ENCODE data around the gene USP30. TPM values are rescaled to one million over a fixed set of nuclear protein-coding genes. Genes with fewer than 3 reads are reported as not detected.
A peak's percentile ranks its signal among the peaks of the same experiment; 100 is the strongest.

The USP30 gene
- total and polyA plus RNA-seq, 9 of the 15 experiments (the other 6 are each of a cell fraction or from before 2014, with no cell fraction given), result 1.4 to 15.2 (median 7.0) TPM

GRCh38 chr12:109054520-109054919, 2.1 kb downstream of the USP30 start (continued):
- TF ChIP-seq, protein P1, sequence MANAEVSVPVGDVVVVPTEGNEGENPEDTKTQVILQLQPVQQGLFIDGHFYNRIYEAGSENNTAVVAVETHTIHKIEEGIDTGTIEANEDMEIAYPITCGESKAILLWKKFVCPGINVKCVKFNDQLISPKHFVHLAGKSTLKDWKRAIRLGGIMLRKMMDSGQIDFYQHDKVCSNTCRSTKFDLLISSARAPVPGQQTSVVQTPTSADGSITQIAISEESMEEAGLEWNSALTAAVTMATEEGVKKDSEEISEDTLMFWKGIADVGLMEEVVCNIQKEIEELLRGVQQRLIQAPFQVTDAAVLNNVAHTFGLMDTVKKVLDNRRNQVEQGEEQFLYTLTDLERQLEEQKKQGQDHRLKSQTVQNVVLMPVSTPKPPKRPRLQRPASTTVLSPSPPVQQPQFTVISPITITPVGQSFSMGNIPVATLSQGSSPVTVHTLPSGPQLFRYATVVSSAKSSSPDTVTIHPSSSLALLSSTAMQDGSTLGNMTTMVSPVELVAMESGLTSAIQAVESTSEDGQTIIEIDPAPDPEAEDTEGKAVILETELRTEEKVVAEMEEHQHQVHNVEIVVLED (CRISPR knock-in tag; IDR thresholded peaks at IDR 0.05), result no peak
- TF ChIP-seq, protein P2, sequence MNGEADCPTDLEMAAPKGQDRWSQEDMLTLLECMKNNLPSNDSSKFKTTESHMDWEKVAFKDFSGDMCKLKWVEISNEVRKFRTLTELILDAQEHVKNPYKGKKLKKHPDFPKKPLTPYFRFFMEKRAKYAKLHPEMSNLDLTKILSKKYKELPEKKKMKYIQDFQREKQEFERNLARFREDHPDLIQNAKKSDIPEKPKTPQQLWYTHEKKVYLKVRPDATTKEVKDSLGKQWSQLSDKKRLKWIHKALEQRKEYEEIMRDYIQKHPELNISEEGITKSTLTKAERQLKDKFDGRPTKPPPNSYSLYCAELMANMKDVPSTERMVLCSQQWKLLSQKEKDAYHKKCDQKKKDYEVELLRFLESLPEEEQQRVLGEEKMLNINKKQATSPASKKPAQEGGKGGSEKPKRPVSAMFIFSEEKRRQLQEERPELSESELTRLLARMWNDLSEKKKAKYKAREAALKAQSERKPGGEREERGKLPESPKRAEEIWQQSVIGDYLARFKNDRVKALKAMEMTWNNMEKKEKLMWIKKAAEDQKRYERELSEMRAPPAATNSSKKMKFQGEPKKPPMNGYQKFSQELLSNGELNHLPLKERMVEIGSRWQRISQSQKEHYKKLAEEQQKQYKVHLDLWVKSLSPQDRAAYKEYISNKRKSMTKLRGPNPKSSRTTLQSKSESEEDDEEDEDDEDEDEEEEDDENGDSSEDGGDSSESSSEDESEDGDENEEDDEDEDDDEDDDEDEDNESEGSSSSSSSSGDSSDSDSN (IDR thresholded peaks at IDR 0.05; ENCODE audit: borderline replicate concordance in 1 of 2, low read depth in 2 of 2, low read length in 2 of 2), result no peak
- TF ChIP-seq BCOR (IDR thresholded peaks at IDR 0.05), result peak; percentile 68
- TF ChIP-seq, protein P3, sequence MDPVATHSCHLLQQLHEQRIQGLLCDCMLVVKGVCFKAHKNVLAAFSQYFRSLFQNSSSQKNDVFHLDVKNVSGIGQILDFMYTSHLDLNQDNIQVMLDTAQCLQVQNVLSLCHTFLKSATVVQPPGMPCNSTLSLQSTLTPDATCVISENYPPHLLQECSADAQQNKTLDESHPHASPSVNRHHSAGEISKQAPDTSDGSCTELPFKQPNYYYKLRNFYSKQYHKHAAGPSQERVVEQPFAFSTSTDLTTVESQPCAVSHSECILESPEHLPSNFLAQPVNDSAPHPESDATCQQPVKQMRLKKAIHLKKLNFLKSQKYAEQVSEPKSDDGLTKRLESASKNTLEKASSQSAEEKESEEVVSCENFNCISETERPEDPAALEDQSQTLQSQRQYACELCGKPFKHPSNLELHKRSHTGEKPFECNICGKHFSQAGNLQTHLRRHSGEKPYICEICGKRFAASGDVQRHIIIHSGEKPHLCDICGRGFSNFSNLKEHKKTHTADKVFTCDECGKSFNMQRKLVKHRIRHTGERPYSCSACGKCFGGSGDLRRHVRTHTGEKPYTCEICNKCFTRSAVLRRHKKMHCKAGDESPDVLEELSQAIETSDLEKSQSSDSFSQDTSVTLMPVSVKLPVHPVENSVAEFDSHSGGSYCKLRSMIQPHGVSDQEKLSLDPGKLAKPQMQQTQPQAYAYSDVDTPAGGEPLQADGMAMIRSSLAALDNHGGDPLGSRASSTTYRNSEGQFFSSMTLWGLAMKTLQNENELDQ (CRISPR knock-in tag; IDR thresholded peaks at IDR 0.05; ENCODE audit: borderline replicate concordance), result no peak
- TF ChIP-seq NCOA1 (IDR thresholded peaks at IDR 0.05; ENCODE audit: low read depth), result no peak
- TF ChIP-seq ZNF511 (CRISPR knock-in tag; IDR thresholded peaks at IDR 0.05), result no peak
- TF ChIP-seq HDAC2 (IDR thresholded peaks at IDR 0.05), result peak; percentile 53; the same call in 1 of the 2 replicates
- no peak for TF ChIP-seq ETS1 (conservative IDR thresholded peaks at IDR 0.05; ENCODE audit: control insufficient read depth, low read depth, low read length)
- no peak for TF ChIP-seq ZNF224 (CRISPR knock-in tag; IDR thresholded peaks at IDR 0.05)
- TF ChIP-seq, protein P4, sequence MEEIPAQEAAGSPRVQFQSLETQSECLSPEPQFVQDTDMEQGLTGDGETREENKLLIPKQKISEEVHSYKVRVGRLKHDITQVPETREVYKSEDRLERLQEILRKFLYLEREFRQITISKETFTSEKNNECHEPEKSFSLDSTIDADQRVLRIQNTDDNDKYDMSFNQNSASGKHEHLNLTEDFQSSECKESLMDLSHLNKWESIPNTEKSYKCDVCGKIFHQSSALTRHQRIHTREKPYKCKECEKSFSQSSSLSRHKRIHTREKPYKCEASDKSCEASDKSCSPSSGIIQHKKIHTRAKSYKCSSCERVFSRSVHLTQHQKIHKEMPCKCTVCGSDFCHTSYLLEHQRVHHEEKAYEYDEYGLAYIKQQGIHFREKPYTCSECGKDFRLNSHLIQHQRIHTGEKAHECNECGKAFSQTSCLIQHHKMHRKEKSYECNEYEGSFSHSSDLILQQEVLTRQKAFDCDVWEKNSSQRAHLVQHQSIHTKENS (CRISPR knock-in tag; IDR thresholded peaks at IDR 0.05), result no peak
- TF ChIP-seq, protein P5, sequence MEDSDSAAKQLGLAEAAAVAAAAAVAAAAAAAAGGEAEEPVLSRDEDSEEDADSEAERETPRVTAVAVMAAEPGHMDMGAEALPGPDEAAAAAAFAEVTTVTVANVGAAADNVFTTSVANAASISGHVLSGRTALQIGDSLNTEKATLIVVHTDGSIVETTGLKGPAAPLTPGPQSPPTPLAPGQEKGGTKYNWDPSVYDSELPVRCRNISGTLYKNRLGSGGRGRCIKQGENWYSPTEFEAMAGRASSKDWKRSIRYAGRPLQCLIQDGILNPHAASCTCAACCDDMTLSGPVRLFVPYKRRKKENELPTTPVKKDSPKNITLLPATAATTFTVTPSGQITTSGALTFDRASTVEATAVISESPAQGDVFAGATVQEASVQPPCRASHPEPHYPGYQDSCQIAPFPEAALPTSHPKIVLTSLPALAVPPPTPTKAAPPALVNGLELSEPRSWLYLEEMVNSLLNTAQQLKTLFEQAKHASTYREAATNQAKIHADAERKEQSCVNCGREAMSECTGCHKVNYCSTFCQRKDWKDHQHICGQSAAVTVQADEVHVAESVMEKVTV (CRISPR knock-in tag; IDR thresholded peaks at IDR 0.05), result no peak
- no peak for TF ChIP-seq ZNF274 (IDR thresholded peaks at IDR 0.05; ENCODE audit: borderline replicate concordance, low read depth, low read length)
- TF ChIP-seq TRIM24 (IDR thresholded peaks at IDR 0.05), result no peak
- TF ChIP-seq ZNF347 (CRISPR knock-in tag; IDR thresholded peaks at IDR 0.05; ENCODE audit: low read depth), result no peak
- no peak for TF ChIP-seq ZC3H8 (IDR thresholded peaks at IDR 0.05)
- no peak for TF ChIP-seq ESRRB (CRISPR knock-in tag; IDR thresholded peaks at IDR 0.05; ENCODE audit: borderline replicate concordance)
- TF ChIP-seq ZNF316 (IDR thresholded peaks at IDR 0.05), result peak; percentile 36; the same call in 1 of the 2 replicates
- no peak for TF ChIP-seq MEIS2 (IDR thresholded peaks at IDR 0.05; ENCODE audit: partially characterized antibody)
- TF ChIP-seq PHF20 (IDR thresholded peaks at IDR 0.05; ENCODE audit: partially characterized antibody), result no peak

All from K562 (cell line).